ENCODE results near the gene TMEM222.
A peak's percentile ranks its signal among the peaks of the same experiment; 100 is the strongest.
"Not testable (repeated sequence)": the region's sequence is repeated elsewhere in the genome, so short reads cannot be mapped to it uniquely, and the experiment has no call there.

TMEM222 gene

GRCh38 chr1:27321813-27322568, at the start of gene TMEM222:
Gene TMEM222 (plus strand): TSS chr1:27322163. CDS start chr1:27322198, 35 bp downstream.
- DNase-seq (ENCODE audit: low spot score): peak; percentile 97

GRCh38 chr1:27274204-27274603, 47.8 kb upstream of the TMEM222 start:
- DNase-seq (ENCODE audit: low spot score): no peak

GRCh38 chr1:27275696-27276095, 46.3 kb upstream of the TMEM222 start:
- no peak for DNase-seq (ENCODE audit: low spot score)

GRCh38 chr1:27284425-27285273, 37.3 kb upstream of the TMEM222 start:
- DNase-seq (ENCODE audit: low spot score): peak; percentile 78

GRCh38 chr1:27285274-27285660, 36.7 kb upstream of the TMEM222 start:
- no peak for DNase-seq (ENCODE audit: low spot score)

GRCh38 chr1:27285821-27286220, 36.1 kb upstream of the TMEM222 start:
- not testable (repeated sequence) for DNase-seq (ENCODE audit: low spot score)

- DNase-seq (ENCODE audit: low spot score): not testable (repeated sequence)
Measured at GRCh38 chr1:27289125-27289524, 32.8 kb upstream of the TMEM222 start.

GRCh38 chr1:27290581-27290980, 31.4 kb upstream of the TMEM222 start:
- DNase-seq (ENCODE audit: low spot score): no peak

- DNase-seq (ENCODE audit: low spot score): no peak
Measured at GRCh38 chr1:27292106-27292505, 29.9 kb upstream of the TMEM222 start.

- no peak for DNase-seq (ENCODE audit: low spot score)
Measured at GRCh38 chr1:27293915-27294314, 28.0 kb upstream of the TMEM222 start.

GRCh38 chr1:27296773-27297291, 25.1 kb upstream of the TMEM222 start:
- peak; percentile 43 for DNase-seq (ENCODE audit: low spot score)

GRCh38 chr1:27297903-27298302, 24.1 kb upstream of the TMEM222 start:
- DNase-seq (ENCODE audit: low spot score): no peak

- DNase-seq (ENCODE audit: low spot score): no peak
Measured at GRCh38 chr1:27298632-27299384, 23.2 kb upstream of the TMEM222 start.

GRCh38 chr1:27299385-27300271, 22.3 kb upstream of the TMEM222 start:
- no peak for DNase-seq (ENCODE audit: low spot score)

- DNase-seq (ENCODE audit: low spot score): peak; percentile 74
Measured at GRCh38 chr1:27300341-27301051, 21.5 kb upstream of the TMEM222 start.

GRCh38 chr1:27301052-27301422, 20.9 kb upstream of the TMEM222 start:
- DNase-seq (ENCODE audit: low spot score): no peak

- no peak for DNase-seq (ENCODE audit: low spot score)
Measured at GRCh38 chr1:27301582-27302199, 20.3 kb upstream of the TMEM222 start.

- DNase-seq (ENCODE audit: low spot score): no peak
Measured at GRCh38 chr1:27302612-27303011, 19.4 kb upstream of the TMEM222 start.

GRCh38 chr1:27303509-27303908, 18.5 kb upstream of the TMEM222 start:
- DNase-seq (ENCODE audit: low spot score): no peak

GRCh38 chr1:27306071-27306470, 15.9 kb upstream of the TMEM222 start:
- DNase-seq (ENCODE audit: low spot score): no peak

Measured in LoVo (cell line).